Osteoblast (primary cell): ENCODE measurements around the gene CD164L2. TPM values are rescaled to one million over a fixed set of nuclear protein-coding genes. Genes with fewer than 3 reads are reported as not detected.

Source experiments
- DNase-seq: peaks from one replicate; pipeline ENCODE4 v3.0.0; 2011; ENCODE audit warnings: low spot score, mixed read lengths; ENCODE audit not compliant: insufficient read length; ENCODE audit errors: missing footprints
- H2AFZ ChIP-seq: 2 replicates; pipeline ENCODE4 v1.6.0; 2011; ENCODE audit warnings: mild to moderate bottlenecking, low read length
- H3K27ac ChIP-seq: 2 replicates; pipeline ENCODE4 v1.5.1; 2011; ENCODE audit warnings: mild to moderate bottlenecking, low read depth, low read length, moderate library complexity
- H3K27me3 ChIP-seq: 2 replicates; pipeline ENCODE4 v1.6.0; 2012; ENCODE audit warnings: mild to moderate bottlenecking, control low read depth, inconsistent platforms, low read length, moderate library complexity; ENCODE audit not compliant: insufficient read depth
- H3K36me3 ChIP-seq: 2 replicates; pipeline ENCODE4 v1.5.1; 2011; ENCODE audit warnings: mild to moderate bottlenecking, low read length, control low read depth, moderate library complexity; ENCODE audit not compliant: insufficient read depth
- H3K4me1 ChIP-seq: 2 replicates; pipeline ENCODE4 v1.5.1; 2011; ENCODE audit warnings: mild to moderate bottlenecking, low read length, control low read depth, moderate library complexity; ENCODE audit not compliant: insufficient read depth
- H3K4me2 ChIP-seq: 2 replicates; pipeline ENCODE4 v1.6.0; 2011; ENCODE audit warnings: mild to moderate bottlenecking, low read length; ENCODE audit not compliant: insufficient read depth
- H3K4me3 ChIP-seq: fragments of 200-600 bp; sonication (generic); 3 replicates; pipeline ENCODE4 v1.5.1; 2012; ENCODE audit warnings: mild to moderate bottlenecking, low read length, inconsistent platforms; ENCODE audit not compliant: insufficient read depth
- H3K79me2 ChIP-seq: 2 replicates; pipeline ENCODE4 v1.6.0; 2012; ENCODE audit warnings: mild to moderate bottlenecking, low read length, control low read depth, inconsistent platforms; ENCODE audit not compliant: insufficient read depth
- H3K9me3 ChIP-seq: 2 replicates; pipeline ENCODE4 v1.5.1; 2011; ENCODE audit warnings: low read depth, low read length, control low read depth
- H4K20me1 ChIP-seq: 2 replicates; pipeline ENCODE4 v1.6.0; 2012; ENCODE audit warnings: mild to moderate bottlenecking, low read length, control low read depth; ENCODE audit not compliant: insufficient read depth
- CTCF ChIP-seq: IDR thresholded peaks from 2 replicates; pipeline ENCODE4 v1.5.1; 2011; ENCODE audit warnings: mild to moderate bottlenecking, low read depth, low read length, moderate library complexity; ENCODE audit errors: extremely low read depth
- total RNA-seq: library from RNA; depleted of rRNA; stranded (reverse); fragments of >200 nt; gene quantifications from 2 replicates; pipeline ENCODE4 v1.2.3, GENCODE V29; 2012

CD164L2 gene
- total RNA-seq, 1 donor = not detected

DNA sequence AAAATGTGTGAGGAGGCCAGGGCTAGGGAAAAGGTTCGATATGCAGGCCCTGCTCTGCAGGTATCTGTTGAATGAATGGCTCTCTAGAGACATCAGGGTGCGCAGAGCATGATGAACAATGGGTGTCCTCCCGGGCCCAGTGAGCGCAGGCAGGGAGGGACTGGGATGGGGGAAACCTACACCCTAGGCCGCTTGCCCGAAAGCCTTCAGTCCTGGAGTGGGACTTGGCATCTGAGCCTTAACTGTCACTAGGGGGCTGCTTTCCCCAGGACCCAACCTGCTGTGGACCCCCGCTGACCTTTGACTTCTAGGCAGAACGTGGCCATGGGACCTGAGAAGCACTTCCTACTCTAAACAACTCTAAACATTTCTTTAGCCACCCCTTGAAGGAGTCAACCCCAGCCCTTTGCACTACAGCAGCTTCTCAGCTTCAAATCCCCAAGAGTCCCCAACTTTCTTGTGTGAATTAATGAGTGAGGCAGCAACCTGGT lies 15.9 kb downstream of the CD164L2 start:
- H3K9me3 ChIP-seq = no peaks in the 10 kb centered on the region
- H3K27me3 ChIP-seq = no peaks in the 10 kb centered on the region
- H3K4me2 ChIP-seq = peak overlapping the region; percentile 99
- H3K4me1 ChIP-seq = peaks cover 11% of the 10 kb centered on the region
- peaks cover 12% of the 10 kb centered on the region for H3K79me2 ChIP-seq
- H4K20me1 ChIP-seq = no peaks in the 10 kb centered on the region
- H2AFZ ChIP-seq = peak overlapping the region; percentile 84
- H3K27ac ChIP-seq = no peak overlapping the region
- H3K36me3 ChIP-seq = peaks cover 15% of the 10 kb centered on the region
- DNase-seq = no peak
- TF ChIP-seq CTCF = no peak
- H3K4me3 ChIP-seq = peak overlapping the region; percentile 85

GRCh38 chr1:27366411-27367159 lies 16.5 kb downstream of the CD164L2 start, which contains the start of gene MAP3K6:
Gene MAP3K6 (minus strand): TSS chr1:27366961. CDS start chr1:27366597, 364 bp downstream.
- Histone ChIP-seq H3K4me3 (peak within 1 kb of the TSS; percentile 85), H2AFZ (peak within 1 kb of the TSS; percentile 84), H3K79me2 (peaks cover 12% of the 10 kb centered on the region), H3K27ac (peak within 1 kb of the TSS; percentile 76), H3K36me3 (peaks cover 22% of the 10 kb centered on the region), H3K27me3 (no peaks in the 10 kb centered on the region), H4K20me1 (no peaks in the 10 kb centered on the region), H3K9me3 (no peaks in the 10 kb centered on the region), H3K4me1 (peaks cover 11% of the 10 kb centered on the region), H3K4me2 (peak within 1 kb of the TSS; percentile 99)
- peak; percentile 23 for TF ChIP-seq CTCF
- peak; percentile 99 for DNase-seq

DNA sequence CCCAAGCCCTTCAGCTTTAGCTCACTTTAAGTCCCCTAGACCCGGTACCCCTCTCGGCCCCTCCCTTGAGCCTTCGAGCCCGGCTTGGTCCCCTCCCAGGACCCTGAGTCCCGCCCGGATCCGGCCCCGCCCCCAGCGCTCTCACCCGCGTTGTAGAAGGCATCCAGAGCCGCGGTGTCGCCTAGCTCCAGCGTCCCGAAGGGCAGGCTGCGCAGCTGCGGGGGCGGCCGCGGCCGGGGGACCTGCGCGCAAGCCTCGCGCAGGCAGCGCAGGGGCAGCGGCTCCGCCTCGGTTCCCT lies 17.1 kb downstream of the CD164L2 start:
- Histone ChIP-seq H3K4me1 (peaks cover 11% of the 10 kb centered on the region), H3K4me3 (peak overlapping the region; percentile 85), H3K27ac (peak overlapping the region; percentile 76), H4K20me1 (no peaks in the 10 kb centered on the region), H3K27me3 (no peaks in the 10 kb centered on the region), H3K79me2 (peaks cover 12% of the 10 kb centered on the region), H3K36me3 (peaks cover 27% of the 10 kb centered on the region), H3K4me2 (peak overlapping the region; percentile 99), H3K9me3 (no peaks in the 10 kb centered on the region), H2AFZ (peak overlapping the region; percentile 65)
- TF ChIP-seq CTCF = no peak
- DNase-seq = peak; percentile 98

GRCh38 chr1:27365372-27366112 lies 17.6 kb downstream of the CD164L2 start:
- Histone ChIP-seq H3K79me2 (peaks cover 12% of the 10 kb centered on the region), H3K9me3 (no peaks in the 10 kb centered on the region), H2AFZ (peak overlapping the region; percentile 94), H3K4me3 (peak overlapping the region; percentile 85), H4K20me1 (no peaks in the 10 kb centered on the region), H3K4me2 (peak overlapping the region; percentile 99), H3K36me3 (peaks cover 31% of the 10 kb centered on the region), H3K27ac (peak overlapping the region; percentile 76), H3K27me3 (no peaks in the 10 kb centered on the region), H3K4me1 (peaks cover 11% of the 10 kb centered on the region)
- no peak for TF ChIP-seq CTCF
- peak; percentile 100 for DNase-seq
